GM18511 (cell line): ENCODE data around the gene PTGIR.
"Not testable (repeated sequence)": the region's sequence is repeated elsewhere in the genome, so short reads cannot be mapped to it uniquely, and the experiment has no call there.

ENCODE experiments used
- ATAC-seq: cut with Tn5 transposase; IDR thresholded peaks from one replicate; pipeline ENCODE4 v1.9.1; 2021; ENCODE audit warnings: mild to moderate bottlenecking, moderate library complexity; ENCODE audit not compliant: unreplicated experiment

Gene PTGIR

DNA sequence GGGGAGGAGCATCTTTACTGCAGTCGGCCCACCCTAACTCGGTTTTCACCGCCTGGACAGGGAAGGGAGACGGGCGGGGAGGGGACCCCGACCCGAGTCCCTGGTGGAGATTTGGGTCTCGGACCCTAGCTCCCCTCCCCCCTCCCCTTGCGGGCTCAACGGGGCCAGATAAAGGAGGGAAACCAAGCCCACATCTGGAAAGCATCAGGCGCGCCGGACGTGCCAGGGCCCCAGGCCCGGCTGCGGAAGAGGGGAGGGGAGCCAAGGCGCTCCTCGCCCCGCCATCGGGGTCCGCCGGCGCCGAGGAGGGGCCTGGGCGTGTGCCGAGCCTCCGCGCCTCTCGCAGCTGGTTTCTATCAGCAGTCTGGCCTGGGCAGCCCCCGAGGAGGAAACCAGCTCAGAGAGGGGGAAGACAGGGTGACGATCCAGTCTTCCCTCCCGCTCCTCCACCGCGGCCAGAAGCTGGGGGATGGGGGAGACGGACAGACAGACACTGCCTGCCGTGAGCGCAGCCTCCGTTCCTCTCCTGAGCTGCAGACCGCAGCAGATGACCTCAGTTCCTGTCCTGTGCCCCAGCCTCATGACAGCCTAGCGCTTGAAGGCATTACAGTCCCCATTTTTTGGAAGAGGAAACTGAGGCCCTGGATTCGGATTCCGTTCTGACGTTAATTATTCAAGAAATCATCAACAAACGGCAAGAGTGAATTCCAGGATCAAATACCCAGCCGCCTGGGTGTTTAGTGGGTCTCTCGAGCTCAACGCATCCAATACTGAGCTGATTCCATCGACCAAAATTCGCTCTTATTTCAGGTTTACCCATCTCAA is 14.7 kb upstream of the PTGIR start:
- ATAC-seq: no peak

GRCh38 chr19:46637224-46637623 is 12.3 kb upstream of the PTGIR start:
- ATAC-seq: no peak

DNA sequence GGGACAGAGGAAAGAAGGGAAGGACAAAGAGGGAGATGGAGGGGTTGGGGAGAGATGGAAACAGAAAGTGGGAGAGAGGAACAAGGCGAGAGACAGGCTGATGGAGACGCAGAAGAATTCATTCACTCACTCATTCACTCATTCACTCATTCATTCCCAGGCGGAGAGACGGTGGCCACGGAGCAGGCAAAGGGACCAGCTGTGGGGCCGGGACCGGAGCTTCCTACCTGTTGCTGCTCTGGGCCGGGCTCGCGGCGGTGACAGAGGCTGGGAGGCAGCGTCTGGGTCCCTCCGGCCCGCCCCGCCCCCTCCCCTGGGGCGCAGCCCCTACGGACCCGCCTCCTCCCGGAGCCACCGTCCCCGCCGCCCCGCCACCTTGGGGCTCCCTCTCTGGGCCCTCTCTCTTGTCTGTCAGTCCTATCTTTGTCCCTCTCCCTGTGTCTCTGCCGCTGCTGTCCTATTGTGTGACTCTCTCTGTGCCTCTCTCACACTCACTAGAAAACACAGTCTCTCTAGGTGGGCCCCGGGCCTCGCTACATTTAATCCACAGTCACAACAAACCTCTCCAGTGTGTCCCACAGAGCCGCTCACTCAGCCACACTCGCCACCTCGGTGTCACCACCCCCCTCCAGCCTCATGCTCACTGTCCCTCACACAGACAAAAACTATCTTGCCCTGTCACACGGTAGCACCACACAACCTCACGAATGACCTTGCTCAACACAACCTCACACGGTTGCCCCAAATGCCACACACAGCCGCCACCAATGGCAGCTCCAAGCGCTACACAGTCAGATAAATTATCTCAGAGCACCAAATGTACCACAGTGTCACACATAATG is 11.3 kb upstream of the PTGIR start, which contains the start of gene GNG8:
Gene GNG8, minus strand, starts transcription at position 283 of the 842 bp plus-strand sequence. CDS start 1,520 bp downstream, outside the sequence.
- ATAC-seq: no peak

GRCh38 chr19:46634656-46635218 is 9.8 kb upstream of the PTGIR start:
- ATAC-seq: no peak

DNA sequence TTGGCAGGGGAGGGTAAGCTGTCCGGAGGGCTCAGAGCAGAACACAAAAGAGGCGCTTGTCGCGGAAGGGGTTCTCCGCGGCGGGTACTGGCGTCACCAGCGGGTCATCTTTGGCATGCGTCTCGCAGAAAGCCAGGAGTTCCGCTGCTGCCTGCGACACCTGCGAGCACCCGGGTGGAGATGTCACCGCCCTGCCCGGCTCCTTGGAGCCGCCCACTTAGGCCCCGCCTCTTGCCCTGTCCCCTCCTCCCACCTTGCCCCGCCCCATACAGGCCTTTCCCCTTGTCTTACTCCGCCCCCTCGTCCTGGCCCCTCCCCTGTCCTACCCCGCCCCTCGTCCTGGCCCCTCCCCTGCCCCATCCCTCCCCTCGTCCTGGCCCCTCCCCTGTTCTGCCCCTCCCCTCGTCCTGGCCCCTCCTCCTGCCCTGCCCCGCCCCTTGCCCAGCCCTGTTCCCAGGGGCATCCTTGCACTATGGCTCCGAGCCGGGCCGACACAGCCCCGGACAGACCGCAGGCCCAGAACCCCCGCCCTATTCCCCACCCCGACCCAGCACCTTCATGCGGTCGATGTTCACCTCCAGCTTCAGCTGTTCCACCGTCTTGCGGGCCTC is 9.3 kb upstream of the PTGIR start:
- no peak for ATAC-seq

DNA sequence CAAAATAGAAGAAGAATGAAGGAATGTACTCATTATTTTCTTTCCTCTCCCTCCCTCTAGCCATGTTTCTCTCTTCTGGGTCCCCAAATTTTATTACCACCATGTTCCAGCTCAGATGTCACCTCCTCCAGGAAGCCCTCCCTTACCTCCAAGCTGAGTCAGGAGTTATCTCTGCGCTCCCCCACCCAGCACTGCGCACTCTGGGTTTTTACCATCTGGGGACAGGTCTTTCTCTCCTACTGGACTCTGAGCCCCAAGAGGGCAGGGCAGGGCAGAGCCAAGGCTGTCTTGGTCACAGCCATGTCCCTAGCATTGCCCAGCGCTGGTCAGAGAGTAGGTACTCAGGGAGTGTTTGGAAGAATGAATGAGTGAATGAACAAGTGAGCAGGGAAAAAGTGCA is 8.2 kb upstream of the PTGIR start:
- ATAC-seq: no peak

DNA sequence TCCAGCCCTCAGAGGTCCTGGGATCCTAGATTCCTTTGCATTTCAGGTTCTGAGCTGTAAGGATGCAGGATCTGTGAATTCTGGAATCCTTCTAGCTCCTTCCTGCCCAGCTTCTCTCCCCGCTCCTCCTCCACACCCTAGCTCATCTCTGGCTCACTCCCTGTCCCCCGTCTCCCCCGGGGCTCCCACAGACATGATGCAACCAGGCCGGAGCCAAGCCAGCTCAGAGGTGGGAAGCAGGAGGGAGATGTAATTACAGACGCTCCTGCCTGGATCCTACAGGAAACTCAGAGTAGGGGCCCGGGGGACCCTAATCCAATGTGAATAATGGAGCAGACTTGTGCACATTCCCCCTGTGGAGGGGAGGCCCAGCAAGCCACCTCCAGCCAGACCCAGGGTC is 6.6 kb upstream of the PTGIR start:
- ATAC-seq: no peak

- no peak for ATAC-seq
These were observed 5.8 kb upstream of the PTGIR start for GRCh38 chr19:46630586-46631205.

- ATAC-seq: no peak
These were observed 4.7 kb upstream of the PTGIR start for GRCh38 chr19:46629546-46630025.

GRCh38 chr19:46628970-46629369 is 4.1 kb upstream of the PTGIR start:
- ATAC-seq: not testable (repeated sequence)

DNA sequence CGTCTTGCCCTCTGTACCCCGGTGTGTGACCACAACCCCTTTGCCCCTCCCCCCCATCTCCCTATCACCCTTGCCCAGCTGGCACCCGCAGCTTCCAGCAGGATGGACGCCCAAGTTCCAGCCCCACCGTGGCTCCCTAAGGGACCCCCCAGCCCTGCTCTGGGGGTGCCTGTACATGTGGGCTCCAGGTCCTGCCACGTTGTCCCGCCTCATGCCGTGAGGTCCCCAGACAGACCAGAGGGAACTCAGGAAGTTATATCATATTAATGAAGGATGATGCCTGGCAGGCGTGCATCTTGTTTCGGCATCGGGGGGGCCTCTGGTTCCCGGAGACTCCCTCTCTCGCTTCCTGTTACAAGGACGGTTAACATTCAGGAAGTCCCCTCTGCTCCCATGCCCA is 1.6 kb upstream of the PTGIR start:
- ATAC-seq: no peak

DNA sequence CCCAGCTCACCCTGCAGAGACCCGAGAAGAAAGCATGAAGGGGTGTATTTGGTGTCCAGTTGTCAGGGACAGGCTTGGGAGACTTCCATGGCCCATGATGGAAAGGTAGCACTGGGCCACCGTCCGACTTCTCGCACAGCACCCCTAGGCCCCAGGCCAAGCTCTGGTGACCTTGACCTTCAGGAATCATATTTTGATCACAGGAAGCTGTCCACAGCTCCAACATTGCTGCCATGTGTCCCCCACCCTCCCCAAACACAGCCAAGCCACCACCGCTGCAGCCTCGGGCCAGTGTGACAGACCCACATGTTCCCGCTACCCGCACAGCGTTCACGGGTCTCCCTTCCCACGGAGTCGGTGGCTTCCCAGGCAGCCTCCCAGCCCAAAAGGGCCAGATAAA is 842 bp upstream of the PTGIR start:
- ATAC-seq: no peak

DNA sequence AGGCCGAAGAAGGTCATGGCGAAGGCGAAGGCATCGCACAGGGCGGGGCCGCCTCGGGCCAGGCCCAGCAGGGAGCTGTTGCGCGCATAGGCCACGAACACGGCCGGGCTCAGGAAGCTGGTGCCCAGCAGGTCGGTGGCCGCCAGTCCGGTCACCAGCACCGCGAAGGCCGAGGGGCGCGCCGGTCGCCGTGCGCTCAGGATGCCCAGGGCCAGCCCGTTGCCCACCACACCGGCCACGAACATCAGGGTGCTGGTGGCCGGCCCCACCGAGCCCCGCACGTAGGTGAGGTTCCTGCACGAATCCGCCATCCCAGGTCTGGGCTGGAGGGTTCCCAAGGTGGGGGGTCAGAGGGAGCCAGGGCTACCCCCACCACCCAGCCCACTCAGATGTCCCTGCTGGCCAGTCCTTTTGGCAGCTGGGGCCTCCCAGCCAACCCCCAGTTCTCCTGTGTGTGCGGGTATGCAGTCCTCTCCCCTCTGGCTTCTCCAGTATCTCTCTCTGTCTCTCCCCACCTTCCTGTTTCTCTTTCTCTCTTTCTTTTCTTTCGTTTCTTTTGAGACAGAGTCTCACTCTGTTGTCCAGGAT is 880 bp downstream of the PTGIR start:
- ATAC-seq: no peak

- no peak for ATAC-seq
These were observed 2.8 kb downstream of the PTGIR start for GRCh38 chr19:46622118-46622446.

DNA sequence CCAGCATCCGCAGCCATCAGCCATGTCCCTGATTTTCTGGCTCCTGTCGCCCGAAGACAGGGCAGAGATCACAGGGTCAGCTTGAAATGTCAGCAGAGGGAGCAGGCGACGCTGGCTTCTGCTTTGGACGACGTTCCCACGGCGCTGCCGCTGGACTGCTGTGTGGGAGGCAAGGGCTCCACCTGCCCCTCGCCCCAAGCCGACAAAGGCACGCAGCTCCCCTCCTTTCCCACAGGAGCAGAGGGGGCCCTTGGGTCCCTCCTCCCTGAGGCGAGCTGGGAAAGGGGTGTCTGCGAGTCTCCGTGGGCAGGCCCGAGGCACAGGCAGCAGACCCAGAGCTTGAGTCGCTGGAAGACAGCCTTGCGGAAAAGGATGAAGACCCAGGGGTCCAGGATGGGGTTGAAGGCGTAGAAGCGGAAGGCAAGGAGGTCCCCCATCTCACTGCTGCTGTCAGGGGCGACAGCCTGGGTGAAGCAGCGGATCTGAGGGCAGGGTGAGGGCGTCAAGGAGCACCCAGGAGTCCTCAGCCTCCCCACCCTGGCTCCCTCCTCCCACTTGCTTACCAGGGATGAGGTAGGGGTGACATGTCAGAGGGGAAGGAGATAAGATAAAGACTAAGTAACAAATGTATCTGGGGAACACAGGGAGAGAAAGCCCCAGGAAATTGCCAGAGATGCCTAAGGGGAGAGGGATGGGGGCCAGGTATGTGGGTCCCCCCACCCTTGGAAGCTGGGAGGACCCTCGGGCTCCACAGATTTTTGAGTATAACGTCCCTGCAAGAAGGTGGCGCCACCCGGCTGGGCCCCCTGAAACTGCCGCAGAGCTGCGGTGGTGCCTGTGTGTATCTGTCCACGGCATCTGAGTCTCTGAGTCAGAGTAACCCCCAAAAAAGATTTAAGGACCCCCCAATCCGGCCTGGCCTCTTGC is 3.4 kb downstream of the PTGIR start:
- ATAC-seq: no peak

- ATAC-seq: no peak
These were observed 4.2 kb downstream of the PTGIR start for GRCh38 chr19:46620716-46621115.

- no peak for ATAC-seq
These were observed 4.6 kb downstream of the PTGIR start for GRCh38 chr19:46620267-46620666.

DNA sequence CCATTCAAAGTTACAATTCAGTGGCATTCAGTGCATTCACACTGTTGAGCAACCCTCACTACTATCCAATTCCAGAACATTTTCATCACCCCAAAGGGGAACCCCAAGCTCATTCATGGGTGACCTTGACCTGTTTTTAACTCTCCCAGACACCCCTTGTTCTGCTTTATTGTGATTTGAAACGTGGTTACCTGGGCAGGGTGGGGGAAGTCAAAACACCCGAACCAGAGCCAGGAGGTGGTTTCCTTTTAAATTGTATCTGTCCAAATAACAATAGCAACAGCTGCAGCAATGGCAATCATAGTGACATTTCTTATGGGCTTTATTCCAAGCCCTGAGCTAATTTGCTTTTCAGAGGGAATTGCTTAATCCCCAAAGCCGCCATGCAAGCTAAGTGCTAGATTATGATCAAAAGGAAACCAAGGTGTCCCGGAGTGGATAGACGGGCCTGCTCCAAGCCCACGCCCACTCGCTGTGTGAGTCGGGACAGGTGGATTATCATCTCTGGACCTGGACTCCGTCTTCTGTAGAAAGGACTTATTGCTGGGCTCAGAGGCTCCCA is 6.1 kb downstream of the PTGIR start:
- no peak for ATAC-seq

DNA sequence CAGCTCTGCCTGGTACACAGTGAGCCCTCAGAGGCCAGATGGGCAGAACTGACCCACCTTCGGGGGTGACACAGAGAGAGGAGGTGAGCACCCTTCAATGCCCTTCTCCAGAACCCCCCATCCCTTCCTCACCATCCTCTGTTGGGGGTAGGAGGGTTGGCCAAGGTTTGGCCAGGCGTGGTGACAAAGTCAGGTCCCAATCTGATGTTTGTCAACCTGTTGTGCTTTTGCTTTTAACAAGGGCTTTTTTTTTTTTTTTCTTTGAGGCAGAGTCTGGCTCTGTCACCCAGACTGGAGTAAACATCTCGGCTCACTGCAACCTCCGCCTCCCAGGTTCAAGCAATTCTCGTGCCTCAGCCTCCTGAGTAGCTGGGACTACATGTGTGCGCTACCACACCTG is 7.3 kb downstream of the PTGIR start:
- ATAC-seq: no peak
